ENCODE results near the gene UBR1.
"Not testable (repeated sequence)": the region's sequence is repeated elsewhere in the genome, so short reads cannot be mapped to it uniquely, and the experiment has no call there.

Gene UBR1

GRCh38 chr15:43042885-43043284 is 63.0 kb downstream of the UBR1 start:
- Histone ChIP-seq H3K4me3 (IDR thresholded peaks at IDR 0.05; ENCODE audit: insufficient read depth, low read depth, low read length) (no peak overlapping the region), H3K27ac (no peak overlapping the region), H3K4me2 (no peak overlapping the region), H3K4me1 (ENCODE audit: low read depth, poor library complexity, severe bottlenecking) (peaks cover 6% of the 10 kb centered on the region), H3K79me2 (ENCODE audit: insufficient read depth, low read depth) (no peaks in the 10 kb centered on the region), H3K27me3 (ENCODE audit: insufficient read depth, low read depth) (no peaks in the 10 kb centered on the region), H3K9ac (no peak overlapping the region), H3K36me3 (ENCODE audit: insufficient read depth) (no peaks in the 10 kb centered on the region), H2AFZ (ENCODE audit: low read depth) (no peak overlapping the region), H4K20me1 (ENCODE audit: insufficient read depth) (no peaks in the 10 kb centered on the region)
- TF ChIP-seq, protein P1, sequence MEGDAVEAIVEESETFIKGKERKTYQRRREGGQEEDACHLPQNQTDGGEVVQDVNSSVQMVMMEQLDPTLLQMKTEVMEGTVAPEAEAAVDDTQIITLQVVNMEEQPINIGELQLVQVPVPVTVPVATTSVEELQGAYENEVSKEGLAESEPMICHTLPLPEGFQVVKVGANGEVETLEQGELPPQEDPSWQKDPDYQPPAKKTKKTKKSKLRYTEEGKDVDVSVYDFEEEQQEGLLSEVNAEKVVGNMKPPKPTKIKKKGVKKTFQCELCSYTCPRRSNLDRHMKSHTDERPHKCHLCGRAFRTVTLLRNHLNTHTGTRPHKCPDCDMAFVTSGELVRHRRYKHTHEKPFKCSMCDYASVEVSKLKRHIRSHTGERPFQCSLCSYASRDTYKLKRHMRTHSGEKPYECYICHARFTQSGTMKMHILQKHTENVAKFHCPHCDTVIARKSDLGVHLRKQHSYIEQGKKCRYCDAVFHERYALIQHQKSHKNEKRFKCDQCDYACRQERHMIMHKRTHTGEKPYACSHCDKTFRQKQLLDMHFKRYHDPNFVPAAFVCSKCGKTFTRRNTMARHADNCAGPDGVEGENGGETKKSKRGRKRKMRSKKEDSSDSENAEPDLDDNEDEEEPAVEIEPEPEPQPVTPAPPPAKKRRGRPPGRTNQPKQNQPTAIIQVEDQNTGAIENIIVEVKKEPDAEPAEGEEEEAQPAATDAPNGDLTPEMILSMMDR (conservative IDR thresholded peaks at IDR 0.05; ENCODE audit: low read depth, low read length): no peak

- H3K27ac ChIP-seq; H3K9ac ChIP-seq; H4K20me1 ChIP-seq (ENCODE audit: insufficient read depth); H3K4me2 ChIP-seq; H3K36me3 ChIP-seq (ENCODE audit: insufficient read depth); H2AFZ ChIP-seq (ENCODE audit: low read depth); H3K27me3 ChIP-seq (ENCODE audit: insufficient read depth, low read depth); H3K4me1 ChIP-seq (ENCODE audit: low read depth, poor library complexity, severe bottlenecking); H3K4me3 ChIP-seq (IDR thresholded peaks at IDR 0.05; ENCODE audit: insufficient read depth, low read depth, low read length); H3K79me2 ChIP-seq (ENCODE audit: insufficient read depth, low read depth): not testable (repeated sequence)
Measured at GRCh38 chr15:43041085-43041484, 64.8 kb downstream of the UBR1 start.

DNA sequence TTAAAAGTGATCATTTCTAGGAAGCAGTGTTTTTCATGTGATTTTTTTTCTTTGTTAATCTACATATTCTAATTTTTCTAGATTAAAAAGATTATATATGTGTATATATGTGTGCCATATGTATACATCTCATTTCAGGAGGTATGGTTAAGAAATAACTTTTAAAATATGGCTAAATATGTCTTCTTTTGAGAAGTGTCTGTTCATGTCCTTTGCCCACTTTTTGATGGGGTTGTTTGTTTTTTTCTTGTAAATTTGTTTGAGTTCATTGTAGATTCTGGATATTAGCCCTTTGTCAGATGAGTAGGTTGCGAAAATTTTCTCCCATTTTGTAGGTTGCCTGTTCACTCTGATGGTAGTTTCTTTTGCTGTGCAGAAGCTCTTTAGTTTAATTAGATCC is 70.6 kb downstream of the UBR1 start:
- not testable (repeated sequence) for H3K4me3 ChIP-seq (IDR thresholded peaks at IDR 0.05; ENCODE audit: insufficient read depth, low read depth, low read length); H3K27me3 ChIP-seq (ENCODE audit: insufficient read depth, low read depth); H3K27ac ChIP-seq; H2AFZ ChIP-seq (ENCODE audit: low read depth); H3K4me1 ChIP-seq (ENCODE audit: low read depth, poor library complexity, severe bottlenecking); H3K36me3 ChIP-seq (ENCODE audit: insufficient read depth); H3K9ac ChIP-seq; H3K79me2 ChIP-seq (ENCODE audit: insufficient read depth, low read depth); H4K20me1 ChIP-seq (ENCODE audit: insufficient read depth); H3K4me2 ChIP-seq

DNA sequence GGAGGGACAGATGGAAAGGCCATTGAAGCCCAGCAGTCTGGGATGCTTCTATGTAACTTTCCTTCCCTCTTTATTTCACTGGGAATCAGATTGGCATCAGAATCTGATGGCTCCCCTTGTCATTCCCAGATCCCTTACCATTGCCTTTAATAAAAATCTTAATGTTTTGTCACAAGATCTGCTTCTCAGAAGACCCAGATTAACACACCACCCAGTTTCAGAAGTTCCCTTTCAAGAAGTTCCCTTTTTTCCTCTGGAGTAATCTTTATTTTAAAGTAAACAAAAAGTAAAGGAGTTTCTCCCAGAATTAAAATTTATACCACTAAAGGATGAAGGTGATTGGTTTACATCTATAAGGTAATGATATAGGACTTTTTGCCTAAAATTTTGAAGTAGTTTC is 76.4 kb downstream of the UBR1 start:
- Histone ChIP-seq H3K4me1 (ENCODE audit: low read depth, poor library complexity, severe bottlenecking) (no peaks in the 10 kb centered on the region), H3K27me3 (ENCODE audit: insufficient read depth, low read depth) (no peaks in the 10 kb centered on the region), H2AFZ (ENCODE audit: low read depth) (no peak overlapping the region), H3K27ac (no peak overlapping the region), H3K36me3 (ENCODE audit: insufficient read depth) (no peaks in the 10 kb centered on the region; the same call in 1 of the 2 replicates), H3K4me2 (no peak overlapping the region), H4K20me1 (ENCODE audit: insufficient read depth) (no peaks in the 10 kb centered on the region), H3K9ac (no peak overlapping the region), H3K4me3 (IDR thresholded peaks at IDR 0.05; ENCODE audit: insufficient read depth, low read depth, low read length) (no peak overlapping the region), H3K79me2 (ENCODE audit: insufficient read depth, low read depth) (no peaks in the 10 kb centered on the region)
- TF ChIP-seq, protein P1 (conservative IDR thresholded peaks at IDR 0.05; ENCODE audit: low read depth, low read length): no peak

- no peaks in the 10 kb centered on the region for H3K36me3 ChIP-seq (ENCODE audit: insufficient read depth)
- no peak overlapping the region for H3K27ac ChIP-seq
- H3K79me2 ChIP-seq (ENCODE audit: insufficient read depth, low read depth): no peaks in the 10 kb centered on the region
- H2AFZ ChIP-seq (ENCODE audit: low read depth): no peak overlapping the region
- no peak overlapping the region for H3K4me3 ChIP-seq (IDR thresholded peaks at IDR 0.05; ENCODE audit: insufficient read depth, low read depth, low read length)
- TF ChIP-seq, protein P1 (conservative IDR thresholded peaks at IDR 0.05; ENCODE audit: low read depth, low read length): no peak
- no peaks in the 10 kb centered on the region for H3K27me3 ChIP-seq (ENCODE audit: insufficient read depth, low read depth)
- H3K4me1 ChIP-seq (ENCODE audit: low read depth, poor library complexity, severe bottlenecking): no peaks in the 10 kb centered on the region
- no peak overlapping the region for H3K9ac ChIP-seq
- H3K4me2 ChIP-seq: no peak overlapping the region
- H4K20me1 ChIP-seq (ENCODE audit: insufficient read depth): no peaks in the 10 kb centered on the region
Measured at GRCh38 chr15:43025150-43025549, 80.7 kb downstream of the UBR1 start.

- not testable (repeated sequence) for H3K79me2 ChIP-seq (ENCODE audit: insufficient read depth, low read depth); H3K36me3 ChIP-seq (ENCODE audit: insufficient read depth); H3K27me3 ChIP-seq (ENCODE audit: insufficient read depth, low read depth); H3K9ac ChIP-seq; H3K4me1 ChIP-seq (ENCODE audit: low read depth, poor library complexity, severe bottlenecking); H3K27ac ChIP-seq; H4K20me1 ChIP-seq (ENCODE audit: insufficient read depth); H3K4me3 ChIP-seq (IDR thresholded peaks at IDR 0.05; ENCODE audit: insufficient read depth, low read depth, low read length); H2AFZ ChIP-seq (ENCODE audit: low read depth); H3K4me2 ChIP-seq
Measured at GRCh38 chr15:43014671-43015070, 91.2 kb downstream of the UBR1 start.

All from KMS-11 (cell line).